GM21381 (cell line): ENCODE results near the gene FAM149B1.

Source experiments
- ATAC-seq: cut with Tn5 transposase; IDR thresholded peaks from one replicate; pipeline ENCODE4 v1.9.1; 2021; ENCODE audit warnings: mild to moderate bottlenecking, moderate library complexity; ENCODE audit not compliant: unreplicated experiment

FAM149B1 gene

GRCh38 chr10:73263693-73264347, 95.9 kb downstream of the FAM149B1 start:
- no peak for ATAC-seq

- no peak for ATAC-seq
Observed at GRCh38 chr10:73264423-73264822, 96.5 kb downstream of the FAM149B1 start.

- no peak for ATAC-seq
Observed at GRCh38 chr10:73281097-73281496, 113.2 kb downstream of the FAM149B1 start.

GRCh38 chr10:73287441-73287840, 119.5 kb downstream of the FAM149B1 start:
- no peak for ATAC-seq

DNA sequence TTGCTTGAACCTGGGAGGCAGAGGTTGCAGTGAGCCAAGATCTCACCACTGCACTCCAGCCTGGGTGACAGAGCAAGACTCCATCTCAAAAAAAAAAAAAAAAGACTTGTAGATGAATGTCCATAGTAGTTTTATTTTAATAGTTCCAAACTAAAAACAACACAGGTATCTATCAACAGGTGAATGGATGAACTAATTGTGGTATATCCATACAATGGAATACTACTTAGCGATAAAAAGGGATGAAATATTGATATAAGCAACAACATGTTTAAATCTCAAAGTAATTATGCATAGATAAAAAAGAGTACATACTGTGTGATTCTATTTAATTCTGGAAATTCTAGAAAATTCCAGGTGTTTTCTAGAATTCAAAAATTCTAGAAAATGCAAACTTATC, 122.0 kb downstream of the FAM149B1 start:
- ATAC-seq: no peak

GRCh38 chr10:73293461-73293860, 125.5 kb downstream of the FAM149B1 start:
- ATAC-seq: no peak
